Placental pericyte (primary cell): Measurements from ENCODE around the gene KDM6A. TPM values are rescaled to one million over a fixed set of nuclear protein-coding genes. Genes with fewer than 3 reads are reported as not detected.

Experiments used
- total RNA-seq: library from RNA; depleted of rRNA; stranded (reverse); fragments of >200 nt; gene quantifications from 2 replicates; pipeline ENCODE4 v1.2.3, GENCODE V29; 2012

The KDM6A gene
- 24.2 and 30.2 TPM in 2 replicates for total RNA-seq

DNA sequence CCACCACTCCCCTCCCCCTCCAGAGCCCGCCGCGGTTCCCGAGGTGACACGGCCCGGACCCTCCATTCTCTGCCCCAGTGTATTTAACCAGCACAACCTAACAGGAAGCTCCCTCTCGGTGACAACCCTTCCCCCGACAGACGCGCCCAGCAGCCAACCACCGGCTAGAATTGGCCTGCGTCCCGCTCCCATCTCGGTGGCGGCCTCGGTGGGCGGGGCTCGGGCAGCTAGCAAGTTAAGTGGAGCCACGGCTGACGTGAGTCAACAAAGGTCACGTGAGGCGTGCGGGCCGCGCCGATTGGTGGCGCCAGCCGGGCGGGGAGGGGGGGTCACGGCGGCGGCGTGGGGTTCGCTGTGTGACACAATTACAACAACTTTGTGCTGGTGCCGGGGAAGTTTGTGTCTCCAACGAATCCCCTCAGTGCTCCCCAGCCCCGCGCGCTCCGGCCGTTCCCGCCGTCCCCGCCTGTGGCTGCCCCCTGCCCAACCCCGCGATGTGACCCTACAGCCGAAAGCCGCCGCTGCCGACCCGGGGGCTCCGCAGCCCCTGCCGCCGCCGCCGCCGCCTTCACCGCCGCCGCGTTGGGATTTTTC, at the start of gene KDM6A:
TSS of gene KDM6A (plus strand) at position 368 of the 594 bp plus-strand sequence. CDS start 364 bp downstream, outside the sequence.

DNA sequence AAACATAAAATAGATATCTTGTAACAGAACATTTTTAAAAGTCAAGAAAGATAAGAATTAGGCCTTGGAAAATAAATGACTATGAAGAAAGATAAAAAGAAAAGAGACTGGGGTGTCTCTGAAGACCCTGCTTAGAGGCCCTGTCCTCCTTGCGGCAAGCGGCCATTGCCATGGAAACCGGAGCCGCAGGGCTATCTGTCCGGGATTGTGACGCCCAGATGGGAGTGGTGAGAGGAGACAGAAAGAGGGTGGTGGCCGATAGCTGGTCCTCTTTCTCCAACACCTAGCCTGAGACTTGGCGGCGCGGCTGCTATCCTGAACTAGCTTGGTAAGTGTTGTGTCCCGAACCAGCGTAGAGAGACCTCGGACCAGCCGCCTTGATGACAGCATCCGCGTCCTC, 29.2 kb upstream of the KDM6A start, which contains the start of gene DUSP21:
TSS of gene DUSP21 (plus strand) at position 269 of the 400 bp plus-strand sequence. CDS start at position 381, 112 bp downstream.

Other genes starting within 250 kb of the KDM6A start
- not detected in 2 replicates for gene DUSP21, start 29.2 kb upstream of the KDM6A start, total RNA-seq